Hematopoietic multipotent progenitor cell treated with erythropoietin and hydrocortisone succinate and interleukin-3 and kit ligand, for 17 days (in vitro differentiated cells): ENCODE data around the gene DDAH1.

Experiments
- DNase-seq: peaks from one replicate; pipeline ENCODE4 v3.0.0-alpha.2; 2015; ENCODE audit warnings: low spot score

DDAH1 gene

GRCh38 chr1:85440612-85441011 is 24.3 kb downstream of the DDAH1 start:
- DNase-seq = no peak

- DNase-seq = no peak
Observed at GRCh38 chr1:85438353-85438752, 26.6 kb downstream of the DDAH1 start.

GRCh38 chr1:85437139-85437538 is 27.8 kb downstream of the DDAH1 start:
- DNase-seq = no peak

- no peak for DNase-seq
Observed at GRCh38 chr1:85433096-85433495, 31.9 kb downstream of the DDAH1 start.

GRCh38 chr1:85428471-85429089 is 36.4 kb downstream of the DDAH1 start:
- no peak for DNase-seq

- DNase-seq = no peak
Observed at GRCh38 chr1:85427849-85428248, 37.1 kb downstream of the DDAH1 start.

GRCh38 chr1:85427331-85427730 is 37.6 kb downstream of the DDAH1 start:
- no peak for DNase-seq

GRCh38 chr1:85421179-85421578 is 43.8 kb downstream of the DDAH1 start:
- no peak for DNase-seq

GRCh38 chr1:85420199-85420598 is 44.8 kb downstream of the DDAH1 start:
- DNase-seq = no peak

GRCh38 chr1:85417876-85418275 is 47.1 kb downstream of the DDAH1 start:
- DNase-seq = no peak

GRCh38 chr1:85417017-85417416 is 47.9 kb downstream of the DDAH1 start:
- DNase-seq = no peak

GRCh38 chr1:85413169-85413568 is 51.8 kb downstream of the DDAH1 start:
- DNase-seq = no peak

GRCh38 chr1:85411567-85412305 is 53.2 kb downstream of the DDAH1 start:
- no peak for DNase-seq

- DNase-seq = no peak
Observed at GRCh38 chr1:85409516-85409915, 55.4 kb downstream of the DDAH1 start.

- no peak for DNase-seq
Observed at GRCh38 chr1:85407746-85408377, 57.1 kb downstream of the DDAH1 start.

GRCh38 chr1:85406887-85407533 is 57.9 kb downstream of the DDAH1 start:
- no peak for DNase-seq

- DNase-seq = no peak
Observed at GRCh38 chr1:85406081-85406480, 58.9 kb downstream of the DDAH1 start.

GRCh38 chr1:85404408-85404807 is 60.6 kb downstream of the DDAH1 start:
- DNase-seq = no peak

GRCh38 chr1:85398391-85399064 is 66.4 kb downstream of the DDAH1 start:
- DNase-seq = no peak

GRCh38 chr1:85397490-85398032 is 67.4 kb downstream of the DDAH1 start:
- DNase-seq = no peak

GRCh38 chr1:85396194-85396593 is 68.8 kb downstream of the DDAH1 start:
- DNase-seq = no peak

- no peak for DNase-seq
Observed at GRCh38 chr1:85394130-85394529, 70.8 kb downstream of the DDAH1 start.
